Measurements from ENCODE around the gene WBP2. TPM values are rescaled to one million over a fixed set of nuclear protein-coding genes. Genes with fewer than 3 reads are reported as not detected.

WBP2 gene
- total RNA-seq, 1 experiment from 2014 or later: 55.7 TPM

GRCh38 chr17:75795820-75796607 is 59.1 kb downstream of the WBP2 start:
- no peak for DNase-seq (ENCODE audit: unreplicated experiment)
- CTCF ChIA-PET: interaction anchor here (0.6 to 1.4 kb wide), 3 partner anchors 10 to 646 kb away, joined by 3 read pairs; no protein-coding TSS in a partner anchor
- Mint-ChIP-seq H3K36me3 (ENCODE audit: insufficient read depth, unreplicated experiment) (peaks cover 30% of the 10 kb centered on the region), H3K4me1 (ENCODE audit: insufficient read depth, unreplicated experiment) (no peaks in the 10 kb centered on the region), H3K27ac (ENCODE audit: low read depth, unreplicated experiment) (no peak overlapping the region), H3K9me3 (ENCODE audit: unreplicated experiment) (no peaks in the 10 kb centered on the region), H3K27me3 (ENCODE audit: insufficient read depth, unreplicated experiment) (no peaks in the 10 kb centered on the region), H3K4me3 (ENCODE audit: unreplicated experiment) (no peak overlapping the region)
- intact Hi-C loops (cut with micrococcal nuclease): no loop called here
- TF ChIP-seq CTCF (IDR thresholded peaks at IDR 0.05; ENCODE audit: unreplicated experiment): no peak
- BruUV-seq (replicated peaks): no TSS peak
- POLR2A ChIA-PET: interaction anchor here (0.9 to 3.2 kb wide), 8 partner anchors 9 to 119 kb away, joined by 3 to 25 read pairs (median 4); partner anchors contain the start of genes GALK1 and WBP2

Other genes starting within 250 kb of the WBP2 start
- gene SMIM5, start 221.9 kb downstream of the WBP2 start, total RNA-seq (2022): 0.09 TPM in 1 of 2 replicates, not detected in the other
- 36.3 and 47.9 TPM in 2 replicates for gene RECQL5, start 188.2 kb downstream of the WBP2 start, total RNA-seq (2022)
- gene SAP30BP, start 188.0 kb downstream of the WBP2 start, total RNA-seq (2022): 108 and 123 TPM in 2 replicates
- 727 and 1,054 TPM in 2 replicates for gene ITGB4, start 133.9 kb downstream of the WBP2 start, total RNA-seq (2022)
- gene GALK1, start 90.1 kb downstream of the WBP2 start, total RNA-seq (2022): 8.7 and 9.8 TPM in 2 replicates
- 12.3 and 16.0 TPM in 2 replicates for gene UNK, start 70.5 kb downstream of the WBP2 start, total RNA-seq (2022)
- gene UNC13D, start 10.9 kb downstream of the WBP2 start, total RNA-seq (2022): 3.5 and 7.6 TPM in 2 replicates
- 23.6 and 25.7 TPM in 2 replicates for gene TRIM47, start 23.2 kb upstream of the WBP2 start, total RNA-seq (2022)
- 15.9 and 17.4 TPM in 2 replicates for gene TRIM65, start 41.6 kb upstream of the WBP2 start, total RNA-seq (2022)
- gene MRPL38, start 49.5 kb upstream of the WBP2 start, total RNA-seq (2022): 97.9 and 111 TPM in 2 replicates
- 14.0 and 18.8 TPM in 2 replicates for gene FBF1, start 85.7 kb upstream of the WBP2 start, total RNA-seq (2022)
- gene ACOX1, start 123.8 kb upstream of the WBP2 start, total RNA-seq (2022): 23.4 and 26.0 TPM in 2 replicates
- 13.0 and 15.4 TPM in 2 replicates for gene TEN1, start 123.9 kb upstream of the WBP2 start, total RNA-seq (2022)
- 5.3 and 5.7 TPM in 2 replicates for gene CDK3, start 145.5 kb upstream of the WBP2 start, total RNA-seq (2022)
- 7.7 and 8.1 TPM in 2 replicates for gene EVPL, start 172.0 kb upstream of the WBP2 start, total RNA-seq (2022)
- gene SRP68, start 217.2 kb upstream of the WBP2 start, total RNA-seq (2022): 80.8 and 106 TPM in 2 replicates
- 0.37 TPM in 1 of 2 replicates, not detected in the other for gene GALR2, start 219.4 kb upstream of the WBP2 start, total RNA-seq (2022)
- gene ZACN, start 223.8 kb upstream of the WBP2 start, total RNA-seq (2022): not detected in 2 replicates
- 80.8 and 106 TPM in 2 replicates for gene EXOC7, start 248.5 kb upstream of the WBP2 start, total RNA-seq (2022)